MM.1S (cell line): Measurements from ENCODE around the gene RAB44.

Experiments
- DNase-seq: peaks from one replicate; pipeline ENCODE4 v3.0.0-alpha.2; 2015
- H2AFZ ChIP-seq: fragments of 300-600 bp; sonication (generic); 2 replicates; pipeline ENCODE4 v1.6.0; 2016; ENCODE audit warnings: antibody characterized with exemption, low read length
- H3F3A ChIP-seq: fragments of 300-600 bp; sonication (generic); 2 replicates; pipeline ENCODE4 v1.6.1; 2016; ENCODE audit warnings: mild to moderate bottlenecking, antibody characterized with exemption, low read length, moderate library complexity, mixed read lengths; ENCODE audit not compliant: insufficient read depth
- H3K27ac ChIP-seq: fragments of 300-600 bp; sonication (generic); 2 replicates; pipeline ENCODE4 v1.5.1; 2016; ENCODE audit warnings: mild to moderate bottlenecking, low read length
- H3K27me3 ChIP-seq: fragments of 300-600 bp; sonication (generic); replicated peaks from 2 replicates; pipeline ENCODE4 v1.6.0; 2016; ENCODE audit warnings: low read length; ENCODE audit not compliant: insufficient read depth
- H3K36me3 ChIP-seq: fragments of 300-600 bp; sonication (generic); replicated peaks from 2 replicates; pipeline ENCODE4 v1.6.1; 2016; ENCODE audit warnings: mild to moderate bottlenecking, low read length, mixed read lengths; ENCODE audit not compliant: insufficient read depth
- H3K4me1 ChIP-seq: fragments of 300-600 bp; sonication (generic); 2 replicates; pipeline ENCODE4 v1.6.1; 2016; ENCODE audit warnings: low read length, mixed read lengths
- H3K4me2 ChIP-seq: fragments of 300-600 bp; sonication (generic); 2 replicates; pipeline ENCODE4 v1.6.0; 2016; ENCODE audit warnings: low read depth, low read length
- H3K4me3 ChIP-seq: fragments of 300-600 bp; sonication (generic); 2 replicates; pipeline ENCODE4 v1.5.1; 2016; ENCODE audit warnings: low read length, mixed read lengths
- H3K79me2 ChIP-seq: fragments of 300-600 bp; sonication (generic); 2 replicates; pipeline ENCODE4 v1.6.1; 2016; ENCODE audit warnings: mixed run types, low read length, mixed read lengths
- H3K9ac ChIP-seq: fragments of 300-600 bp; sonication (generic); 2 replicates; pipeline ENCODE4 v1.6.1; 2016; ENCODE audit warnings: low read length, mixed read lengths
- H3K9me2 ChIP-seq: fragments of 300-600 bp; sonication (generic); replicated peaks from 2 replicates; pipeline ENCODE4 v1.6.1; 2016; ENCODE audit warnings: mild to moderate bottlenecking, low read length, mixed read lengths; ENCODE audit not compliant: insufficient read depth
- H3K9me3 ChIP-seq: fragments of 300-600 bp; sonication (generic); replicated peaks from 2 replicates; pipeline ENCODE4 v1.6.1; 2016; ENCODE audit warnings: mild to moderate bottlenecking, low read length, mixed read lengths; ENCODE audit not compliant: insufficient read depth
- H4K20me1 ChIP-seq: fragments of 300-600 bp; sonication (generic); 2 replicates; pipeline ENCODE4 v1.6.1; 2016; ENCODE audit warnings: mild to moderate bottlenecking, low read length, moderate library complexity, mixed read lengths; ENCODE audit not compliant: insufficient read depth
- EZH2 ChIP-seq: fragments of 300-600 bp; sonication (generic); optimal IDR thresholded peaks from 2 replicates; pipeline ENCODE3; 2017; ENCODE audit warnings: low read depth, mild to moderate bottlenecking, antibody characterized with exemption, low read length, mixed read lengths
- EZH2phosphoT487 ChIP-seq: fragments of 300-600 bp; sonication (generic); IDR thresholded peaks from 2 replicates; pipeline ENCODE4 v1.6.1; 2018; ENCODE audit warnings: antibody characterized with exemption, low read length
- TF ChIP-seq, protein P1 (sequence below): fragments of 300-600 bp; sonication (generic); IDR thresholded peaks from 2 replicates; pipeline ENCODE4 v1.5.1; 2016; ENCODE audit warnings: antibody characterized with exemption, low read length, mixed read lengths

RAB44 gene

GRCh38 chr6:36678488-36679042 lies 19.1 kb upstream of the RAB44 start, which contains the start of gene CDKN1A:
CDKN1A (plus strand) TSS chr6:36678714; CDS start chr6:36684102, 5,388 bp downstream.
- H3K27ac ChIP-seq, result peak within 1 kb of the TSS; percentile 96
- H3K27me3 ChIP-seq, result no peaks in the 10 kb centered on the region
- H3K9me2 ChIP-seq, result no peaks in the 10 kb centered on the region
- peak; percentile 91 for DNase-seq
- no peaks in the 10 kb centered on the region for H3K36me3 ChIP-seq
- H3F3A ChIP-seq, result peaks cover 50% of the 10 kb centered on the region
- H4K20me1 ChIP-seq, result no peaks in the 10 kb centered on the region
- peak within 1 kb of the TSS; percentile 83 for H3K9ac ChIP-seq
- H3K4me2 ChIP-seq, result peak within 1 kb of the TSS; percentile 94
- peaks cover 33% of the 10 kb centered on the region for H3K4me1 ChIP-seq
- H3K79me2 ChIP-seq, result peaks cover 34% of the 10 kb centered on the region
- H2AFZ ChIP-seq, result peak within 1 kb of the TSS; percentile 61
- peak within 1 kb of the TSS; percentile 87 for H3K4me3 ChIP-seq
- TF ChIP-seq EZH2, result no peak
- TF ChIP-seq, protein P1, sequence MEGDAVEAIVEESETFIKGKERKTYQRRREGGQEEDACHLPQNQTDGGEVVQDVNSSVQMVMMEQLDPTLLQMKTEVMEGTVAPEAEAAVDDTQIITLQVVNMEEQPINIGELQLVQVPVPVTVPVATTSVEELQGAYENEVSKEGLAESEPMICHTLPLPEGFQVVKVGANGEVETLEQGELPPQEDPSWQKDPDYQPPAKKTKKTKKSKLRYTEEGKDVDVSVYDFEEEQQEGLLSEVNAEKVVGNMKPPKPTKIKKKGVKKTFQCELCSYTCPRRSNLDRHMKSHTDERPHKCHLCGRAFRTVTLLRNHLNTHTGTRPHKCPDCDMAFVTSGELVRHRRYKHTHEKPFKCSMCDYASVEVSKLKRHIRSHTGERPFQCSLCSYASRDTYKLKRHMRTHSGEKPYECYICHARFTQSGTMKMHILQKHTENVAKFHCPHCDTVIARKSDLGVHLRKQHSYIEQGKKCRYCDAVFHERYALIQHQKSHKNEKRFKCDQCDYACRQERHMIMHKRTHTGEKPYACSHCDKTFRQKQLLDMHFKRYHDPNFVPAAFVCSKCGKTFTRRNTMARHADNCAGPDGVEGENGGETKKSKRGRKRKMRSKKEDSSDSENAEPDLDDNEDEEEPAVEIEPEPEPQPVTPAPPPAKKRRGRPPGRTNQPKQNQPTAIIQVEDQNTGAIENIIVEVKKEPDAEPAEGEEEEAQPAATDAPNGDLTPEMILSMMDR, result no peak
- no peak for TF ChIP-seq EZH2phosphoT487
- H3K9me3 ChIP-seq, result no peaks in the 10 kb centered on the region

- Histone ChIP-seq H3K4me2 (peak overlapping the region; percentile 94), H4K20me1 (no peaks in the 10 kb centered on the region), H3K4me1 (peaks cover 34% of the 10 kb centered on the region), H3K9me2 (no peaks in the 10 kb centered on the region), H3K4me3 (peak overlapping the region; percentile 87), H3K79me2 (peaks cover 41% of the 10 kb centered on the region), H3K27ac (peak overlapping the region; percentile 96), H3K27me3 (no peaks in the 10 kb centered on the region), H3K9ac (peak overlapping the region; percentile 83), H3K36me3 (no peaks in the 10 kb centered on the region), H3K9me3 (no peaks in the 10 kb centered on the region), H2AFZ (peak overlapping the region; percentile 61; the same call in 1 of the 2 replicates), H3F3A (peaks cover 50% of the 10 kb centered on the region)
- TF ChIP-seq, protein P1, result no peak
- no peak for TF ChIP-seq EZH2
- TF ChIP-seq EZH2phosphoT487, result no peak
- DNase-seq, result no peak
Observed at GRCh38 chr6:36679043-36679833, 18.4 kb upstream of the RAB44 start.

DNA sequence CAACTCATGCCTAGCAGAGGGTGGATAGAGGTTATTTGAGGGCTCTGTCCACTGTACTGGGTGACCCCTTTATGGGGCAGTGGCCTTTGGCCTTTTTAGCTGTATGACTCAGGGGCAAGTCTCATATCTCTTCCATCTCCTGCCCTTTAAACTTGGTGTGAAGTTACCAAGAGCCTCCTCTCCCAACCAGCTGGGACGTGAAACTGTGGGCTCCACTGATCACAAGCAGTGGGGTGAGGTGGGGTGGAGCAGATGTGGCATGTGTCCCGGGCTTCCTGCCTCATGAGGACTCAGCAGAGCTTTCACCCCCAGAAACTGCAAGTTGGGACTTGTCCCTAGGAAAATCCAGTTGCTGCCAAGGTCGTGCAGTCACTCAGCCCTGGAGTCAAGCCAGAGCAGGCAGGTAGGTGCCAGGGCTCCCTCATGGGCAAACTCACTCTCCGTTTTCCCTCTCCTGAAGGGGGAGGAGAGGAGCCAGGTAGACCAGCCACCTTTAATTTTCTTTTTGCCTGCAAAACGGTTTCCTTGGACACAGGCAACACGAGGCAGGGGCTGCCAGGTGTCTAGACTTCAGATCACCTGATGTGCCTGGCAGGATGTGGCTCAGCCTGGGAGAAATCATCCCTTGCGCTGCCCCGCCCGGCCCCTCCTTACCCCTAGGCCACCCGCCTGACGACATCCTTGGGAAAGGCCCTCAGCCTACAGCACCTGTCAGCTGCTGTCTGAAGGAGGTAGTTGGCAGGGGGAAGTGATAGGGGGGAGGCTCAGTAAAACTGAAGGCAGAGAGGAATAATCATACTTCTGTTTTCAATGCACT lies 15.1 kb upstream of the RAB44 start:
- Histone ChIP-seq H3K4me3 (peak overlapping the region; percentile 23; the same call in 1 of the 2 replicates), H3K4me1 (peaks cover 27% of the 10 kb centered on the region), H3F3A (peaks cover 47% of the 10 kb centered on the region), H4K20me1 (no peaks in the 10 kb centered on the region), H3K79me2 (peaks cover 46% of the 10 kb centered on the region), H3K27ac (peak overlapping the region; percentile 96), H3K9ac (peak overlapping the region; percentile 68), H3K9me2 (no peaks in the 10 kb centered on the region), H3K9me3 (no peaks in the 10 kb centered on the region), H3K36me3 (no peaks in the 10 kb centered on the region), H2AFZ (no peak overlapping the region), H3K27me3 (no peaks in the 10 kb centered on the region), H3K4me2 (peak overlapping the region; percentile 73)
- DNase-seq, result peak; percentile 74
- TF ChIP-seq, protein P1, result no peak
- TF ChIP-seq EZH2phosphoT487 (no peak), EZH2 (no peak)
